Left ventricle myocardium inferior (tissue), 1 donor: Measurements from ENCODE around the gene CCL28. TPM values are rescaled to one million over a fixed set of nuclear protein-coding genes. Genes with fewer than 3 reads are reported as not detected.

ENCODE experiments used
- DNase-seq: peaks from one replicate; pipeline ENCODE4 v3.0.0-alpha.2; 2020
- H3K27ac ChIP-seq: fragments of 200-600 bp; replicated peaks from 2 replicates; pipeline ENCODE4 v1.8.0; 2021
- H3K27me3 ChIP-seq: fragments of 200-600 bp; 2 replicates; pipeline ENCODE4 v1.8.0; 2021; ENCODE audit warnings: low read depth
- H3K36me3 ChIP-seq: fragments of 200-600 bp; 2 replicates; pipeline ENCODE4 v1.8.0; 2021
- H3K4me1 ChIP-seq: fragments of 200-600 bp; 2 replicates; pipeline ENCODE4 v1.8.0; 2021
- H3K4me3 ChIP-seq: fragments of 200-600 bp; 2 replicates; pipeline ENCODE4 v1.8.0; 2021; ENCODE audit warnings: mild to moderate bottlenecking, moderate library complexity
- H3K9me3 ChIP-seq: fragments of 200-600 bp; replicated peaks from 2 replicates; pipeline ENCODE4 v1.8.0; 2021
- CTCF ChIP-seq: fragments of 200-600 bp; IDR thresholded peaks from 2 replicates; pipeline ENCODE4 v1.8.0; 2021; ENCODE audit warnings: antibody characterized with exemption, mild to moderate bottlenecking, borderline replicate concordance
- intact Hi-C: fragments of 100-400 bp; cut with micrococcal nuclease; formaldehyde crosslinking; loops from one replicate; pipeline ENCODE4 v1.11.0; 2022
- total RNA-seq: library from RNA; stranded (reverse); fragmentation: NEBNext Ultra II Directional; extraction: Animal tissue kit (Norgen Biotek cat#: 25700); gene quantifications from one replicate; pipeline ENCODE4 v1.2.1, GENCODE V29; 2021
- donor health status: DM: no; HTN: yes; CAD: no; lungs with severe emphysema.

CCL28 gene
- total RNA-seq, 1 donor from 2014 or later: 0.60 TPM

- Histone ChIP-seq H3K27me3 (peaks cover 4% of the 10 kb centered on the region), H3K4me3 (no peak overlapping the region), H3K4me1 (no peaks in the 10 kb centered on the region), H3K27ac (no peak overlapping the region), H3K9me3 (peaks cover 7% of the 10 kb centered on the region), H3K36me3 (no peaks in the 10 kb centered on the region)
- DNase-seq: no peak
- no peak for TF ChIP-seq CTCF
- intact Hi-C loops: no loop called here
These were observed 57.4 kb downstream of the CCL28 start for GRCh38 chr5:43354774-43355173.

GRCh38 chr5:43353668-43354067, 58.5 kb downstream of the CCL28 start:
- H3K27ac ChIP-seq: no peak overlapping the region
- H3K36me3 ChIP-seq: no peaks in the 10 kb centered on the region
- H3K4me3 ChIP-seq: no peak overlapping the region
- no peak for TF ChIP-seq CTCF
- no peak for DNase-seq
- H3K27me3 ChIP-seq: peaks cover 5% of the 10 kb centered on the region
- H3K4me1 ChIP-seq: no peaks in the 10 kb centered on the region
- intact Hi-C loops: no loop called here
- H3K9me3 ChIP-seq: no peaks in the 10 kb centered on the region

- H3K36me3 ChIP-seq: no peaks in the 10 kb centered on the region
- no peaks in the 10 kb centered on the region for H3K9me3 ChIP-seq
- H3K27ac ChIP-seq: no peak overlapping the region
- TF ChIP-seq CTCF: no peak
- H3K27me3 ChIP-seq: peaks cover 10% of the 10 kb centered on the region
- DNase-seq: no peak
- no peak overlapping the region for H3K4me3 ChIP-seq
- no peaks in the 10 kb centered on the region for H3K4me1 ChIP-seq
- intact Hi-C loops: no loop called here
These were observed 59.3 kb downstream of the CCL28 start for GRCh38 chr5:43352915-43353314.

- TF ChIP-seq CTCF: no peak
- H3K36me3 ChIP-seq: no peaks in the 10 kb centered on the region
- no peaks in the 10 kb centered on the region for H3K9me3 ChIP-seq
- peaks cover 10% of the 10 kb centered on the region for H3K27me3 ChIP-seq
- H3K4me1 ChIP-seq: no peaks in the 10 kb centered on the region
- H3K4me3 ChIP-seq: no peak overlapping the region
- H3K27ac ChIP-seq: no peak overlapping the region
- intact Hi-C loops: no loop called here
- DNase-seq: no peak
These were observed 60.1 kb downstream of the CCL28 start for GRCh38 chr5:43352131-43352530.

GRCh38 chr5:43348861-43349363, 63.3 kb downstream of the CCL28 start:
- no peak for TF ChIP-seq CTCF
- H3K4me1 ChIP-seq: no peaks in the 10 kb centered on the region
- intact Hi-C loops: no loop called here
- no peak overlapping the region for H3K27ac ChIP-seq
- no peak for DNase-seq
- H3K27me3 ChIP-seq: peaks cover 10% of the 10 kb centered on the region
- no peak overlapping the region for H3K4me3 ChIP-seq
- peaks cover 15% of the 10 kb centered on the region for H3K9me3 ChIP-seq
- no peaks in the 10 kb centered on the region for H3K36me3 ChIP-seq
